EH (cell line): Measurements from ENCODE around the gene PTPRC.

ENCODE experiments used
- DNase-seq: peaks from one replicate; pipeline ENCODE4 v3.0.0-alpha.2; 2015; ENCODE audit warnings: low read depth

Gene PTPRC

GRCh38 chr1:198674009-198674408, 35.2 kb downstream of the PTPRC start:
- DNase-seq, result peak; percentile 53

DNA sequence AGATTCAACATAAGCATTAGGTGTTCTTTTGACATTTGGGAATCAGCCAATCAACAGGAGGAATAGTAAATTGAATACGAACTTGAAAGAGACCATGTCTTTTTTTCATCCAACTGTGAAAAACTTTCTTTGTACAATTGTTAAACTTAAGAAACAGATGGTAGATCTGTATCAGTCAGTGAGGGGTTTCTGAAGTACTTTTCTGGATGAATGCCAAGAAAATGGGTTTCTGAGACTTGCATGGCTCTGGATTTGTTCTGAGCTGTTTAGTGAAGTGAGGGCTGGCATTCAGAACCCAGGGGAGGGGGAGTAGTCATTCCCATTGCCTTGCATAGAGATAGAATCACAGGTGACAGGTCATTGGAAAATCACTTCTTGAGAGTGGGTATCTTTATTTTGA, 37.4 kb downstream of the PTPRC start:
- DNase-seq, result no peak

DNA sequence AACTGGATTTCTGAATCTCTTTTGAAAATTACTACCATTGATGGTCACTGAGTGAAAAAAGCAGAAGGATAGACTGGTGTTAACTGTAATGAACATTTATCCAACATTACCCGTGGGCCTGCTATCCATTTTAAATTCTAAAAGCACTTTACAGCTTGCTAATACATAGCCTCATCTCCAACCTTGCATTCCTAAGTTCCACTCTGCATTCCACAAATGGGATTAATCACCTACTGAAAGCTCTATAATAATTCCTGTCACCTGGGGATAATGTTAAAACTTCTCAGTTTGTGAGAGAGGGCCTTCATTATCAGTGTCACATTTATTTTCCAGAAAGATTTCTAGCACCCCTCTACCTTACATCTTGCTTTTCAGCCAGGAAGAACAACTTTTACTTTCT, 38.2 kb downstream of the PTPRC start:
- DNase-seq, result peak; percentile 46

GRCh38 chr1:198677871-198678270, 39.0 kb downstream of the PTPRC start:
- DNase-seq, result no peak

GRCh38 chr1:198678301-198678836, 39.5 kb downstream of the PTPRC start:
- no peak for DNase-seq

GRCh38 chr1:198678901-198679329, 40.1 kb downstream of the PTPRC start:
- DNase-seq, result no peak

- DNase-seq, result no peak
Observed at GRCh38 chr1:198679535-198680173, 40.8 kb downstream of the PTPRC start.

DNA sequence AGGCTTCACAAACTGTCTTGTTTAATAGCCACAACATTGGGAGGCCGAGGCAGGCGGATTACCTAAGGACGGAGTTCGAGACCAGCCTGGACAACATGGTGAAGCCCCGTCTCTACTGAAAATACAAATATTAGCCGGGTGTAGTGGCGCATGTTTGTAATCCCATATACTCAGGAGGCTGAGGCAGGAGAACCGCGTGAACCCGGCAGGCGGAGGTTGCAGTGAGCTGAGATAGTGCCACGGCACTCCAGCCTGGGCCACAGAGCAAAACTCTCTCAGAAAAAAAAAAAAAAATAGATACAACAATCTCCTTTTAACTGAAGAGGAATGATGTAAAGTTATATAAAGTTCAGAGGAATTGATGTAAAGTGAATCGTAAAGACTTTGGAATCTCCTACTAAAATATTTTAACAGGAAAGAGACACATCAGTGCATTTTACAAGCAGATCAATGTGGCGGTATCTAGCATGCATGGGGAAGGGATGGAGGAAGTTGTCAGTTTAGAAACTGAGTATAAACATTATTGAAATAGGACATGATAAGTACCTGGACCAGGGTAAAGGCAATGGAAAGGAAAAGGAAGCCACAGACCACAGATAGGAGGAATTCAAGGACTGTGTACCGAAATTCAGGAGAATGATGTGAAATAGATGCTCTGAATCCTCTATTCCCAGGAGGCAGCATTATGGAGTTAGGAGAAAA, 41.5 kb downstream of the PTPRC start:
- DNase-seq, result no peak

DNA sequence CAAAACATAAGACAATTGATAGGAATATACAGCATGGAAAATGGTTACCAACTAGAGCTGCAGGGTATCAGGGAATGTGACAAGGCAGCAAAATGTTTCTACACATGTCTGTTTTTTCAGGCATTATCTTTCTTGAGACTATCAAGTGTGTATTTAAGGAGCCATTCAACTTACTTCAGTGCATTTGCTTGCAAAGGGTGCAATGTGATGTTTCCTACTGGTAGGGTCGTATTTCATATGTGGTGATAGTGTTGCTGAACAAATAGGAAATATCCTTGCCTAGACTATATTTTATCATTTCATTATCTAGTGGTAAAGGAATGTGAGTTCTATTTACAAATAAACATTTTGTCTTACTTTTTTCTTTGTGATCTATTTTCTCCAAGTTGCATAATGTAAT, 42.4 kb downstream of the PTPRC start:
- DNase-seq, result peak; percentile 41

- peak; percentile 97 for DNase-seq
Observed at GRCh38 chr1:198681831-198682759, 43.3 kb downstream of the PTPRC start.

DNA sequence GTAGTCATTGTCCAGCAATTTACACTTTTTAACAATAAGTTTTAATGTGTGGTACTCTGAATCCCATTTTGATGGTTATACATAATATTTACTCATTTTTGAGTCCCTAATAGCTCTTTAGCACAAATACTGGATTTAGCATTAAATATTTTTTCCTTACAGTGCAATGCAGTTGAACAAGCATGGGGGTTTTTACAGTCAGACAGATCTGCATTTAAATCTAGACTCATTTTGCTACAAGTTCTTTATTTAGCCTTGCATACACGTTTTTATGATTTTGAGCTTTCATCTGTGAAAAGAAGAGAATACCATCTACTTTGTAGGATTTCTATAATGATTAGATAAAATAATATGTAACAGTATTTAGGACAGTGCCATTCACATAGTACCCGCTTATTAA, 44.0 kb downstream of the PTPRC start:
- no peak for DNase-seq

GRCh38 chr1:198683449-198683848, 44.6 kb downstream of the PTPRC start:
- no peak for DNase-seq

GRCh38 chr1:198686069-198686728, 47.4 kb downstream of the PTPRC start:
- peak; percentile 70 for DNase-seq

GRCh38 chr1:198687429-198687828, 48.6 kb downstream of the PTPRC start:
- no peak for DNase-seq

GRCh38 chr1:198691063-198691462, 52.2 kb downstream of the PTPRC start:
- DNase-seq, result no peak

- DNase-seq, result no peak
Observed at GRCh38 chr1:198693321-198693720, 54.5 kb downstream of the PTPRC start.

GRCh38 chr1:198694542-198694941, 55.7 kb downstream of the PTPRC start:
- DNase-seq, result no peak

GRCh38 chr1:198696211-198696610, 57.4 kb downstream of the PTPRC start:
- DNase-seq, result no peak

DNA sequence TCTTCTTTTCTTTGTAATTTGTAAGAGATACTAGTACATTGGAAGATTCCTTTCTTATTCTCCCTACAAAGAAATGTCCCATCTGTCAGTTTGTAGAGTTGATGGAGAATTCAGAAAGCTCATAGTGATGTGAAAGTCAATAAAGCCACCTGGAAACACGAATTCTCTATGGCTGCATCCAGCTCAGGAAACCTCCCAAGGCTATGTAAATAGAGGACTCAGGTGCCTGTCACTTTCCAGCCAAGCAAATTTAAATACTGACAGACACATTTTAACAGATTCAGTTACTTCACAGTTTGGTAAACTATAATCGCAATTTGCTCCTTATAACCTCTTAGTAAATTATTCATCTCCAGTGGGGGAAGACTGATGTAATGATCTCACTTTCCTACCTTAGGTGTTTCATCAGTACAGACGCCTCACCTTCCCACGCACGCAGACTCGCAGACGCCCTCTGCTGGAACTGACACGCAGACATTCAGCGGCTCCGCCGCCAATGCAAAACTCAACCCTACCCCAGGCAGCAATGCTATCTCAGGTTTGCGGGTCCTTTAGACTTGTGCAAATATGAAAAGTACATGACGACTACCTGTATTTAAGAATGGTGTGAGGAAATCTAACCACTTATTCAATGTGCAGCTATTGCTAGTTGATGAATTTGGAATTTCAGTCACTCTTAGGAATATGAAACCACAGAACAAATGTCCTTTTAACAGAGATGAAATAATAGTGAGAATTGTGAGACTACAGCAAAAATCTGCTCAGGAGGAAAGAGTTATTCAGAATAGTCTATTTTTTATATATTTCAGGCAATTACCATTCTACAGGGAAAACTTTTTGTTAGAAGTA, 60.6 kb downstream of the PTPRC start:
- DNase-seq, result peak; percentile 47

GRCh38 chr1:198700016-198700392, 61.2 kb downstream of the PTPRC start:
- no peak for DNase-seq

GRCh38 chr1:198700396-198700795, 61.6 kb downstream of the PTPRC start:
- peak; percentile 59 for DNase-seq
